Measurements from ENCODE around the gene ZNFX1.

Gene ZNFX1

GRCh38 chr20:49247169-49247723 is 30.6 kb downstream of the ZNFX1 start:
- Histone ChIP-seq H2AFZ (ENCODE audit: low read depth, low read length) (no peak overlapping the region), H2BK15ac (ENCODE audit: low read depth, poor library complexity, severe bottlenecking) (peak overlapping the region; percentile 21), H3K9ac (ENCODE audit: low read length) (no peak overlapping the region), H3K36me3 (ENCODE audit: control insufficient read depth in 1 of 2, insufficient read depth in 2 of 2, low read depth in 1 of 2, low read length in 2 of 2) (peaks cover 74 to 97% of the 10 kb centered on the region in 2 experiments), H3K9me3 (ENCODE audit: control insufficient read depth, low read length) (no peaks in the 10 kb centered on the region), H3K4me1 (ENCODE audit: control insufficient read depth, insufficient read depth, low read depth, low read length) (peaks cover 11% of the 10 kb centered on the region), H4K91ac (ENCODE audit: low read length) (no peak overlapping the region), H3K23ac (ENCODE audit: low read length in 2 of 2) (no peak overlapping the region), H3K18ac (ENCODE audit: low read depth in 1 of 2, low read length in 2 of 2) (no peak overlapping the region), H3K27me3 (ENCODE audit: control insufficient read depth in 1 of 2, insufficient read depth in 1 of 2, low read length in 2 of 2) (no peaks in the 10 kb centered on the region), H4K8ac (ENCODE audit: low read length) (peak overlapping the region; percentile 22), H3K27ac (ENCODE audit: low read length, poor library complexity, severe bottlenecking) (no peak overlapping the region), H3K4me3 (ENCODE audit: insufficient read depth in 1 of 2, low read depth in 1 of 2, low read length in 2 of 2) (no peak overlapping the region), H2BK120ac (ENCODE audit: low read depth, low read length) (no peak overlapping the region), H3K79me1 (replicated peaks; ENCODE audit: low read length, poor library complexity, severe bottlenecking) (peaks cover 15% of the 10 kb centered on the region), H3K4ac (ENCODE audit: low read depth in 1 of 2, low read length in 2 of 2) (no peak overlapping the region), H3K14ac (ENCODE audit: low read length in 2 of 2) (no peak overlapping the region), H2BK12ac (ENCODE audit: low read length in 2 of 2) (no peak overlapping the region), H2AK5ac (ENCODE audit: low read length, severe bottlenecking) (no peak overlapping the region), H2BK5ac (ENCODE audit: low read depth, low read length, poor library complexity, severe bottlenecking) (no peak overlapping the region), H3K4me2 (ENCODE audit: low read length, poor library complexity, severe bottlenecking) (no peak overlapping the region)
- 96% methylated on average over 8 of the region's 8 CpGs for WGBS
- DNase-seq, result no peak

GRCh38 chr20:49245921-49246740 is 31.7 kb downstream of the ZNFX1 start:
- no peak overlapping the region for H2BK12ac ChIP-seq (ENCODE audit: low read length in 2 of 2)
- H3K9ac ChIP-seq (ENCODE audit: low read length), result no peak overlapping the region
- no peak overlapping the region for H3K14ac ChIP-seq (ENCODE audit: low read length in 2 of 2)
- no peak overlapping the region for H2BK120ac ChIP-seq (ENCODE audit: low read depth, low read length)
- no peak overlapping the region for H3K4ac ChIP-seq (ENCODE audit: low read depth in 1 of 2, low read length in 2 of 2)
- H3K4me1 ChIP-seq (ENCODE audit: control insufficient read depth, insufficient read depth, low read depth, low read length), result peaks cover 11% of the 10 kb centered on the region
- peak; percentile 61 for DNase-seq
- no peak overlapping the region for H2BK5ac ChIP-seq (ENCODE audit: low read depth, low read length, poor library complexity, severe bottlenecking)
- no peak overlapping the region for H3K27ac ChIP-seq (ENCODE audit: low read length, poor library complexity, severe bottlenecking)
- 80% methylated on average over 2 of the region's 3 CpGs for WGBS
- H2AK5ac ChIP-seq (ENCODE audit: low read length, severe bottlenecking), result peak overlapping the region; percentile 16
- no peaks in the 10 kb centered on the region for H3K27me3 ChIP-seq (ENCODE audit: control insufficient read depth in 1 of 2, insufficient read depth in 1 of 2, low read length in 2 of 2)
- no peak overlapping the region for H2AFZ ChIP-seq (ENCODE audit: low read depth, low read length)
- H4K91ac ChIP-seq (ENCODE audit: low read length), result peak overlapping the region; percentile 29
- H3K4me2 ChIP-seq (ENCODE audit: low read length, poor library complexity, severe bottlenecking), result no peak overlapping the region
- H3K23ac ChIP-seq (ENCODE audit: low read length in 2 of 2), result no peak overlapping the region
- H4K8ac ChIP-seq (ENCODE audit: low read length), result peak overlapping the region; percentile 20
- H3K79me1 ChIP-seq (replicated peaks; ENCODE audit: low read length, poor library complexity, severe bottlenecking), result peaks cover 15% of the 10 kb centered on the region
- H3K18ac ChIP-seq (ENCODE audit: low read depth in 1 of 2, low read length in 2 of 2), result no peak overlapping the region
- H3K4me3 ChIP-seq (ENCODE audit: insufficient read depth in 1 of 2, low read depth in 1 of 2, low read length in 2 of 2), result no peak overlapping the region
- H3K9me3 ChIP-seq (ENCODE audit: control insufficient read depth, low read length), result no peaks in the 10 kb centered on the region
- H2BK15ac ChIP-seq (ENCODE audit: low read depth, poor library complexity, severe bottlenecking), result no peak overlapping the region
- peaks cover 75 to 97% of the 10 kb centered on the region in 2 experiments for H3K36me3 ChIP-seq (ENCODE audit: control insufficient read depth in 1 of 2, insufficient read depth in 2 of 2, low read depth in 1 of 2, low read length in 2 of 2)

GRCh38 chr20:49237531-49237930 is 40.3 kb downstream of the ZNFX1 start:
- Histone ChIP-seq H2BK120ac (ENCODE audit: low read depth, low read length) (no peak overlapping the region), H3K9ac (ENCODE audit: low read length) (no peak overlapping the region), H4K91ac (ENCODE audit: low read length) (no peak overlapping the region), H2AFZ (ENCODE audit: low read depth, low read length) (no peak overlapping the region), H3K9me3 (ENCODE audit: control insufficient read depth, low read length) (no peaks in the 10 kb centered on the region), H3K4me1 (ENCODE audit: control insufficient read depth, insufficient read depth, low read depth, low read length) (no peaks in the 10 kb centered on the region), H3K4me2 (ENCODE audit: low read length, poor library complexity, severe bottlenecking) (no peak overlapping the region), H3K18ac (ENCODE audit: low read depth in 1 of 2, low read length in 2 of 2) (no peak overlapping the region), H3K14ac (ENCODE audit: low read length in 2 of 2) (no peak overlapping the region), H3K27me3 (ENCODE audit: control insufficient read depth in 1 of 2, insufficient read depth in 1 of 2, low read length in 2 of 2) (no peaks in the 10 kb centered on the region), H3K4me3 (ENCODE audit: insufficient read depth in 1 of 2, low read depth in 1 of 2, low read length in 2 of 2) (no peak overlapping the region), H2AK5ac (ENCODE audit: low read length, severe bottlenecking) (no peak overlapping the region), H2BK12ac (ENCODE audit: low read length in 2 of 2) (peak overlapping the region in 1 of 2 experiments; percentile 3), H2BK5ac (ENCODE audit: low read depth, low read length, poor library complexity, severe bottlenecking) (no peak overlapping the region), H3K36me3 (ENCODE audit: control insufficient read depth in 1 of 2, insufficient read depth in 2 of 2, low read depth in 1 of 2, low read length in 2 of 2) (peaks cover 67 to 90% of the 10 kb centered on the region in 2 experiments), H3K23ac (ENCODE audit: low read length in 2 of 2) (no peak overlapping the region), H3K27ac (ENCODE audit: low read length, poor library complexity, severe bottlenecking) (no peak overlapping the region), H4K8ac (ENCODE audit: low read length) (no peak overlapping the region), H3K4ac (ENCODE audit: low read depth in 1 of 2, low read length in 2 of 2) (no peak overlapping the region), H3K79me1 (replicated peaks; ENCODE audit: low read length, poor library complexity, severe bottlenecking) (peaks cover 16% of the 10 kb centered on the region), H2BK15ac (ENCODE audit: low read depth, poor library complexity, severe bottlenecking) (no peak overlapping the region)
- DNase-seq, result no peak
- WGBS, result over 99% methylated on average over 4 of the region's 4 CpGs

GRCh38 chr20:49236301-49236700 is 41.6 kb downstream of the ZNFX1 start:
- no peak overlapping the region for H2BK12ac ChIP-seq (ENCODE audit: low read length in 2 of 2)
- H3K4ac ChIP-seq (ENCODE audit: low read depth in 1 of 2, low read length in 2 of 2), result no peak overlapping the region
- H2AK5ac ChIP-seq (ENCODE audit: low read length, severe bottlenecking), result no peak overlapping the region
- no peak overlapping the region for H3K4me2 ChIP-seq (ENCODE audit: low read length, poor library complexity, severe bottlenecking)
- no peak overlapping the region for H3K23ac ChIP-seq (ENCODE audit: low read length in 2 of 2)
- 94% methylated on average over 9 of the region's 9 CpGs for WGBS
- no peak overlapping the region for H3K9ac ChIP-seq (ENCODE audit: low read length)
- H3K14ac ChIP-seq (ENCODE audit: low read length in 2 of 2), result no peak overlapping the region
- no peaks in the 10 kb centered on the region for H3K4me1 ChIP-seq (ENCODE audit: control insufficient read depth, insufficient read depth, low read depth, low read length)
- no peak overlapping the region for H2BK15ac ChIP-seq (ENCODE audit: low read depth, poor library complexity, severe bottlenecking)
- no peak overlapping the region for H4K91ac ChIP-seq (ENCODE audit: low read length)
- H3K18ac ChIP-seq (ENCODE audit: low read depth in 1 of 2, low read length in 2 of 2), result no peak overlapping the region
- H4K8ac ChIP-seq (ENCODE audit: low read length), result no peak overlapping the region
- H2BK5ac ChIP-seq (ENCODE audit: low read depth, low read length, poor library complexity, severe bottlenecking), result no peak overlapping the region
- peaks cover 16% of the 10 kb centered on the region for H3K79me1 ChIP-seq (replicated peaks; ENCODE audit: low read length, poor library complexity, severe bottlenecking)
- H3K27ac ChIP-seq (ENCODE audit: low read length, poor library complexity, severe bottlenecking), result no peak overlapping the region
- no peak overlapping the region for H3K4me3 ChIP-seq (ENCODE audit: insufficient read depth in 1 of 2, low read depth in 1 of 2, low read length in 2 of 2)
- no peak overlapping the region for H2BK120ac ChIP-seq (ENCODE audit: low read depth, low read length)
- H3K27me3 ChIP-seq (ENCODE audit: control insufficient read depth in 1 of 2, insufficient read depth in 1 of 2, low read length in 2 of 2), result no peaks in the 10 kb centered on the region
- no peak for DNase-seq
- H3K36me3 ChIP-seq (ENCODE audit: control insufficient read depth in 1 of 2, insufficient read depth in 2 of 2, low read depth in 1 of 2, low read length in 2 of 2), result peaks cover 60 to 87% of the 10 kb centered on the region in 2 experiments
- H2AFZ ChIP-seq (ENCODE audit: low read depth, low read length), result no peak overlapping the region
- no peaks in the 10 kb centered on the region for H3K9me3 ChIP-seq (ENCODE audit: control insufficient read depth, low read length)

All from mesenchymal stem cell (in vitro differentiated cells and primary cell).